Amniotic epithelial cell (primary cell): ENCODE data around the gene FABP1.

ENCODE experiments used
- DNase-seq: peaks from one replicate; pipeline ENCODE4 v3.0.0-alpha.2; 2010; ENCODE audit warnings: low read depth

FABP1 gene

GRCh38 chr2:88114889-88115288 is 13.0 kb downstream of the FABP1 start:
- no peak for DNase-seq

GRCh38 chr2:88113069-88113468 is 14.8 kb downstream of the FABP1 start:
- DNase-seq: no peak

- no peak for DNase-seq
Measured at GRCh38 chr2:88110830-88111229, 17.0 kb downstream of the FABP1 start.

- no peak for DNase-seq
Measured at GRCh38 chr2:88108796-88109195, 19.1 kb downstream of the FABP1 start.

- no peak for DNase-seq
Measured at GRCh38 chr2:88100489-88100858, 27.4 kb downstream of the FABP1 start.

GRCh38 chr2:88099798-88100488 is 27.9 kb downstream of the FABP1 start:
- DNase-seq: peak; percentile 40

GRCh38 chr2:88098558-88098900 is 29.3 kb downstream of the FABP1 start:
- no peak for DNase-seq

- DNase-seq: no peak
Measured at GRCh38 chr2:88097891-88098557, 29.8 kb downstream of the FABP1 start.

- DNase-seq: no peak
Measured at GRCh38 chr2:88097192-88097591, 30.7 kb downstream of the FABP1 start.

GRCh38 chr2:88096708-88097107 is 31.2 kb downstream of the FABP1 start:
- no peak for DNase-seq

GRCh38 chr2:88095022-88095421 is 32.8 kb downstream of the FABP1 start:
- DNase-seq: no peak

GRCh38 chr2:88092773-88093172 is 35.1 kb downstream of the FABP1 start:
- no peak for DNase-seq

- DNase-seq: no peak
Measured at GRCh38 chr2:88091943-88092342, 35.9 kb downstream of the FABP1 start.

GRCh38 chr2:88090446-88091283 is 37.2 kb downstream of the FABP1 start:
- no peak for DNase-seq

- no peak for DNase-seq
Measured at GRCh38 chr2:88088999-88089398, 38.9 kb downstream of the FABP1 start.

GRCh38 chr2:88087763-88088162 is 40.1 kb downstream of the FABP1 start:
- DNase-seq: no peak

- no peak for DNase-seq
Measured at GRCh38 chr2:88087073-88087472, 40.8 kb downstream of the FABP1 start.

- no peak for DNase-seq
Measured at GRCh38 chr2:88086401-88086800, 41.5 kb downstream of the FABP1 start.

- DNase-seq: no peak
Measured at GRCh38 chr2:88085602-88086001, 42.3 kb downstream of the FABP1 start.

- no peak for DNase-seq
Measured at GRCh38 chr2:88085099-88085498, 42.8 kb downstream of the FABP1 start.

GRCh38 chr2:88082781-88083180 is 45.1 kb downstream of the FABP1 start:
- no peak for DNase-seq

- DNase-seq: no peak
Measured at GRCh38 chr2:88081924-88082608, 45.8 kb downstream of the FABP1 start.

GRCh38 chr2:88080545-88080944 is 47.3 kb downstream of the FABP1 start:
- no peak for DNase-seq
